Stimulated activated CD8-positive, alpha-beta memory T cell treated with anti-CD3 and anti-CD28 coated beads, Interleukin-2, amount 100 ng/mL, for 48 hours (primary cell): Measurements from ENCODE around the gene RAB30.
"Not testable (repeated sequence)": the region's sequence is repeated elsewhere in the genome, so short reads cannot be mapped to it uniquely, and the experiment has no call there.

Source experiments
- DNase-seq, 2 donors: peaks; one replicate each; pipeline ENCODE4 v3.0.0-alpha.2; 2020; ENCODE audit warnings: low read depth in 2 of 2

The RAB30 gene

DNA sequence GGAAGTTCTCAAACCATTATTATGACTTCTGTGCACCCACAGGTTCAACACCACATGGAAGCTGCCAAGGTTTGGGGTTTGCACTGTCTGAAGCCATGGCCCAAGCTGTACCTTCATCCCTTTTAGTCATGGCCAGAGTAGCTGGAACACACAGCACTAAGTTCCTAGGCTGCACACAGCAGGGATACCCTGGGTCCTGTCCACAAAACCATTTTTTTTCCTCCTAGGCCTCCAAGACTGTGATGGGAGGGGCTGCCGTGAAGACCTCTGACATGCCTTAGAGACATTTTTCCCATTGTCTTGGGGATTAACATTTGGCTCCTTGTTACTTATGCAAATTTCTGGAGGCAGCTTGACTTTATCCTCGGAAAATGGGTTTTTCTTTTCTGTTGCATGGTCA lies 127.5 kb downstream of the RAB30 start:
- DNase-seq = no peak

DNA sequence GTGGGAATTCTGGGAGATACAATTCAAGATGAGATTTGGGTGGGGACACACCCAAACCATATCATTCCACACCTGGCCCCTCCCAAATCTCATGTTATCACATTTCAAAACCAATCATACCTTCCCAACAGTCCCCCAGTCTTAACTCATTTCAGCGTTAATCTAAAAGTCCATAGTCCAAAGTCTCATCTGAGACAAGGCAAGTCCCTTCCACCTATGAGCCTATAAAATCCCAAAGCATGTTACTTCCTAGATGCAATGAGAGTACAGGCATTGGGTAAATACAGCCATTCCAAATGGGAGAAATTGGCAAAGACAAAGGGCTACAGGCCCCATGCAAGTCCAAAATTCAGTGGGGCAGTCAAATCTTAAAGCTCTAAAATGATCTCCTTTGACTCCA lies 128.3 kb downstream of the RAB30 start:
- not testable (repeated sequence) for DNase-seq

DNA sequence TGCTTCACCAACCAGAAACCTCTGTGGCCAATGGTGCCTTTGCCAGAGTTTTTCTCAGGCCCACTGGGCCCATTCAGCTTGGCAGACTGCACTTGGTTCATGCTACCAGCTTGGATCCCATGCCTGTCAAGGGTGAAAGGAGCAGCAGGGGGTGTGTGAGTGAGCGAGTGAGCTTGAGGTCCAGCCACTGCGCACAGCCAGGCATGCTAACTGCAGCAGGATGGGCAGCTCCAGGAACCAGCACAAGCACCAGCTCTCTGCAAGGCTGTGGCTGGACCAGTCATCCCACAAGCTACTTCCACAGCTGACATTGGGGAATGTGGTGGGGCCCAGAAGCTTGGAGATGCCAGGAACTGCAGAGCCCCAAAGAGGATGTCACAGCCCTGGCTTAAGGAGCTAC lies 129.3 kb downstream of the RAB30 start:
- DNase-seq = no peak

DNA sequence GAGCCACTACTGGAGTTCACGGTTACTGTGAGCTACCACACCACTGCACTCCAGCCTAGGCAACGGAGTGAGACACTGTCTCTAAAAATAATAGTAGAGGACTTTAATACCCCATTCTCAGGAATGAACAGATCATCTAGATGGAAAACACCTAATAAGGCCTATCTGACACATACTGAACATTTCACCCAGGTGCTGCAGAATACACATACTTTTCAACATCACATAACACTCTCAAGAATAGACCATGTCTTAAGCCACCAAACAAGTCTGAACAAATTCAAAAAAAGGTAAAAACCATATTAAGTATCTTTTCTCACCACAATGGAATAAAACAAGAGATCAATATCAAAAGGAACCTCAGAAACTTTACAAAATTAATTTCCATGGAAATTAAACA lies 132.2 kb downstream of the RAB30 start:
- no peak for DNase-seq

DNA sequence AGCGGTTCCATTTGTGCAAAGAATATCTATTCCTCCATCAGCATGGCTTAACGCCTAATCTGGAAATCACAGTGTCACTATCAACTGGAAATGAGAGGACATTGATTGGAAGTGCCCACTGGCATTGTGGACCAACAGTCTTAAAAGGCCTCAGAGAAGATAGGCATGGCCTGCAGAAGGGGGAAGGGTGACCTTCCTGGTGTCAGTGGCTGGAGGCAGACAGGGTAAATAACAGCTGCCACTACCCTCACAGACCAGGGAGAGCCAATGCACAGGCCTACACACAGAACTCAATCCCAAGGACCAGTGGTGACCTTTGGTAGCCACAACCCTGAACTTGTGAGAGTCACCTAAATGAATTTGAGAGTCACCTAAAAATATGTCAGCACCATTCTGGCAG lies 134.1 kb downstream of the RAB30 start:
- no peak for DNase-seq

DNA sequence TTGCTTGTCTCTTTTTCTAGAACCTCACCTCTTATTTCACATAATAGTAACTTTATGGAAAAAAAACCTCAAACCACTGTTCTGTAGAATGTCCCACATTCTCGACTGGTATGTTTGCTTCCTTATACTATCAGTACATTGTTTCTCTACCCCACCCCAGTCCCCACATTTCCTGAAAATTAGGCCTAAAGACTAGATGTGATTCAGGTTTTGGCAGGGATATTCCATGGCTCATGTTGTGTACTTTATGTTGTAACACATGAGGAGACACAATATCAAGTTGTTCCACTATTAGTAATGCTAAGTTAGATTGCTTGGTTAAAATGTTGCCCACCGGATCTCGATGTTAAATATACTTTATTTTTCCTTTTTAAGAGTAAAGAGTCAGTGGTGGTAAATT lies 135.4 kb downstream of the RAB30 start:
- DNase-seq = no peak

DNA sequence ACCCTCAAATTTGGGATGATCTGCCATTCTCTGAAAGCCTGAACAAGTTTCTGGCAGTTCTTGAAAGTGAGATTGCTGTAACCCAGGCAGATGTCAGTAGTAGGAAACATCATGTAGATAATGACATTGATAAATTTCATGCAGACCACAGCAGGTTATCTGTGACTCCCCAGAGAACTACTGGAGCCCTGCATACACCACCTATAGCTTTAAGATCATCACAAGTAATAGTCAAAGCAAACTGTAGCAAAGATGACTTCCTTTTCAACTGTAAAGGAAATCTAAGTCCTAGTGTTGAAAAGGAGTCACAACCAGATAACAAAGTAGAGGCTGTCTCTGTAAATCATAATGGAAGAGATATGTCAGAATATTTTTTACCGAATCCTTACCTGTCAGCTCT lies 139.1 kb downstream of the RAB30 start:
- DNase-seq = no peak

DNA sequence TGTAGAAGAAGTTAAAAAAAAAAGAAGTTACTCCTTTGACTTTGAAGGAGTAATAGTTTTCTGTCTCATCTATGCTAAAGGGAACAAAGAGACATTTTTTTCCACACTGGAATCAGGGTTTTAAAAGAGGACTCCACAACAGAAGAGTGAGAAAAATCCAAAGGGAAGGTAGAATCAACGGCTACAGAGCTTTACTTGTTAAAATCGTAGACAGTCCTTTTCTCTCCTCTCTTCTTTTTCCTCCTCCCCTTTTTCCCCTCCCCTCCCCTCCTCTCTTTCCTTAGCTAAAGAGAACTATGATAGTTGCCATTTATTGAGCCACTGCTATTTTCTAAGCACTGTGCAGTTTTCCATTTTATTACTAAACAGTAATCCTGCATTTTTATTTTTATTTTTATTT lies 141.0 kb downstream of the RAB30 start:
- DNase-seq = no peak

DNA sequence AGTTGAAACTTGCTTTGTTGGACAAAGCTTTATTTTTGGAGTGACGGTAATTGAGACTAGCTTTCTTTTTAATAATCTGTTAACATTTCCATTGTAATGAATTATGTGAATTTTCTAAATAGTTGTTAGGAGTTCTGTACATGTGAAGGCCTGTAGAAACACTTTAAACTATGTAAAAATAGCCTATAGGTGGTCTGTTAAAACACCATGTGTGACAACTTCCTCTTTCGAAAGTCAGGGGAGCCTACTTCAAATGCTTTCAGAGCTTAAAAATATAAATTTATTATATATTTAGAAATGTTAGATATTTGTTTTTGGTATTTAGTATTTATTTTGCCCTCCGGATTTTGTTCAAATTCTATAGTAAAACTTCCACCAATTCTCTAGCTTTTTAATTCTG lies 141.5 kb downstream of the RAB30 start:
- no peak for DNase-seq

DNA sequence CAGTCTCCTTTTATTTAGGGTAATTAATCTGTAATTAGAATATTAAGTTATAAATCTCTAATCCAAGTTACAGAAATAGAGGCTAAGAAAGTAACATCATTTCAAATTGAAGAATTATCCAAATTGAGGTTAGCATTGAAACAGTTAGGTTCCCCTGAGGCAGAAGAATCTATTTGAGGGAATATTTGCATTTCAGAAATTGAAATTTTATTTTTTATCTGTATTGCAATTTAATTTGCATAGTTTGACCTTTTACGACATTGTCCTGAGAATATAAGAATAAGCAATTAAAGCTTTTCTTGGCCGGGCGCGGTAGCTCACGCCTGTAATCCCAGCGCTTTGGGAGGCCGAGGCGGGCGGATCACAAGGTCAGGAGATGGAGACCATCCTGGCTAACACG lies 142.6 kb downstream of the RAB30 start:
- DNase-seq = no peak

DNA sequence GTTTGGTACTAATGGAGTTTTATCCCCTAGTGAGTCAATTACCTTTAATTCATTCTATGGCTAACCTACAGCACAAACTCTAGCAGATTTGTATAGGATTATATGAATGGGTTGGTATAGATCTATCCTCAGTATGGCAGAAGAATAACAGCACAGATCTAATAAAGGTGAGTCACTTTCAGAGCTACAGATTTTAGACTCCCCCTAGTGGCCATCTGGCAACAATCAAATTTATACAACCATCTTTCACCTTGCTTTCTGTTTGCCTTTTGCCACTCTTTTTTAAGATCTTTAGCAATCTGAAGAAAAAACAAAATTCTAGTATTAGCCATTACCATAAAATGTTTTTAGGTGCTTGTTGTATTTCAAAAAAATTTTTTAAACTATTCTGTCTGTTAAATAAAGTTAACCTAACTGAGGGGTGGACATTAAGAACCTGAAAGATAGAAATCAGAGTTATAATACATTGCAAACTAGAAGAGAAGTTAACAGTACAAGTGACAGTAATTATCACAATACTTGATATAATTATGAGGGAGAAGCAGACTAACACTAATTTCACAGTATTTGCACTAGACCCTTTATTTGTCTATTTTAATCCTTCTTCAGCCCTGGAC lies 144.3 kb downstream of the RAB30 start:
- DNase-seq = no peak

DNA sequence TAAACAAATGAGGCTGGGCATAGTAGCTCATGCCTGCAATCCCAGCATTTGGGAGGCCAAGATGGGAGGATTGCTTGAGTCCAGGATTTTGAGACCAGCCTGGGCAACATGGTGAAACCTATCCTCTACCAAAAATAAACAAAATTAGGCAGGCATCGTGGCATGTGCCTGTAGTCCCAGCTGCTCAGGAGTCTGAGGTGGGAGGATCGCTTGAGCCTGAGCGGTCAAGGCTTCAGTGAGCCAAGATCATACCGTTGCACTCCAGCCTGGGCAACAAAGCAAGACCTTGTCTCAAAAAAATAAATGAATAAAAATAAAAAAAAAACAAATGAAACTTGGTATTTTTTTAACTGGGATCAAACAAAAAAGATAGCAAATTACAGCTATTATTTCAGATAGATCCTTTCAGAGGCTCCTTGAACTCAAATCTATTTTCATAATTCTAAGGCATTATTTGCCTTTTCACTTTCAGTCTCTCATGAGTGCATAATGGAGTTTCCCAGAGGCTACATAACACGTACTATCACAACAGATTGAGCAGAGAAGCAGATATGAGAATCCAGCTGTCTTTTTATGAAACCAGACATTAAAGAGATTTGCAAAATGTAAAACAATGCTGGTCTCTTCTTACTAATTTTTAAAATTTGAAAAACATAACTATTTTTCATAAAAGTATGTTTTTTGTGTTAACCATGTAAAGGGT lies 147.0 kb downstream of the RAB30 start:
- no peak for DNase-seq
